Fibroblast of mammary gland (primary cell): ENCODE data around the gene LRRC74A.

Experiments used
- DNase-seq: peaks from one replicate; pipeline ENCODE4 v3.0.0-alpha.2; 2010; ENCODE audit warnings: low read depth
- H3K4me3 ChIP-seq: 2 replicates; pipeline ENCODE4 v1.5.1; 2011; ENCODE audit warnings: low read depth, mild to moderate bottlenecking, low read length, moderate library complexity; ENCODE audit not compliant: control insufficient read depth
- CTCF ChIP-seq: conservative IDR thresholded peaks from 2 replicates; pipeline ENCODE4 v1.5.1; 2011; ENCODE audit warnings: low read depth, low read length, inconsistent platforms; ENCODE audit not compliant: control insufficient read depth, insufficient read depth

The LRRC74A gene

DNA sequence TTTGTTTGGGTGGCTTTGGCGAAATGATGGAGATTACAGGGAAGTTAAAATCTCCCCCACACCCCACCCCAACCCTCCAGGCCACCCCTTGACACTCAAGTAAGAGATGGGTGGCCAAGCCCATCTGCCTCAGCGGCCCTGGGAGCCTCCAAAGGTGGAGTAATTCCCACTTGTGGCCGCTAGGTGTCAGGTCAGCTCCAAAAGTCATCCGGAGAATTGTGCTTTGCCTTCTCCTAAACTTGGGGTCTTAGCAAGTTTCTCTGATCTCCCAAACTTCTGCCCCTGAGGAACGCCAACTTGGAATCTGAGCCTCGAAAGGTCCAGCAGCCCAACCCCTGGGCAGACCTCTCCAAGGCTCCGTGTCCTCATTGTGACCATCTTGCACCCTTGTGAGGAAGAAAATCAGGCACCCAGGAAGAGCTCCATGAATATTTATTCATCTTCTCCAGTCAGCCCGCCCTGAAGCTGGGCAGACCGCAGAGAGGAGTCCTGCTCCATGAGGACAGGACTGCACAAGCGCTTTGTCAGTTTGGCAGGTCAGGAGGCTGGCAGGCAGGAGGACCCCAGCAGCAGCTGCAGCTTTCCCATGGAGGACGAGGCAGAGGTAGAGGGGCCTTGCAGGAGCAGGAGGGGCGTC, 46.7 kb downstream of the LRRC74A start:
- TF ChIP-seq CTCF = peak; percentile 76
- no peak overlapping the region for H3K4me3 ChIP-seq
- peak; percentile 44 for DNase-seq

GRCh38 chr14:76874734-76875133, 48.5 kb downstream of the LRRC74A start:
- TF ChIP-seq CTCF = no peak
- no peak for DNase-seq
- H3K4me3 ChIP-seq = no peak overlapping the region

DNA sequence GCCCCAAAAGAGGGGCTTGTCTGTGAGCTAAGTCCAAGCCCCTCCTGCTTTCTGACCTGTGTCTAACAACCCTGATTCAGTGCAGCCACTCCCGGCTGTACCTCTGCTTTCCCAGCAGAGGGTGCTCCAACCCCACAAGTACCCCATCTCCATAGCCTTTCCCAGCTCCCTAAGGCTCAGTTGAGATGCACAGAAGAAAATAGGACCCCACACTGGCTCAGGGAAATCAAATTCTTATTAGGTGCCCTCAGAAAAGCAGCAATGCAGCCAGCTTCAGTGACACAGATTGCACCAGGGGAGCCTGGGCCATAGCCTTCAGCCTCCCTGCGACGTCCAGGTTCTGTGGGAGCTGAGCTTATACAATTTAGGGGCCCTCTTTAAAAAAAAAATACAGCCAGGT, 49.9 kb downstream of the LRRC74A start:
- no peak overlapping the region for H3K4me3 ChIP-seq
- peak; percentile 98 for TF ChIP-seq CTCF
- peak; percentile 72 for DNase-seq

- DNase-seq = no peak
- no peak for TF ChIP-seq CTCF
- no peak overlapping the region for H3K4me3 ChIP-seq
Observed at GRCh38 chr14:76877871-76878270, 51.7 kb downstream of the LRRC74A start.

- TF ChIP-seq CTCF = no peak
- DNase-seq = no peak
- no peak overlapping the region for H3K4me3 ChIP-seq
Observed at GRCh38 chr14:76880449-76880848, 54.2 kb downstream of the LRRC74A start.

GRCh38 chr14:76881348-76881747, 55.1 kb downstream of the LRRC74A start:
- TF ChIP-seq CTCF = no peak
- DNase-seq = no peak
- no peak overlapping the region for H3K4me3 ChIP-seq

DNA sequence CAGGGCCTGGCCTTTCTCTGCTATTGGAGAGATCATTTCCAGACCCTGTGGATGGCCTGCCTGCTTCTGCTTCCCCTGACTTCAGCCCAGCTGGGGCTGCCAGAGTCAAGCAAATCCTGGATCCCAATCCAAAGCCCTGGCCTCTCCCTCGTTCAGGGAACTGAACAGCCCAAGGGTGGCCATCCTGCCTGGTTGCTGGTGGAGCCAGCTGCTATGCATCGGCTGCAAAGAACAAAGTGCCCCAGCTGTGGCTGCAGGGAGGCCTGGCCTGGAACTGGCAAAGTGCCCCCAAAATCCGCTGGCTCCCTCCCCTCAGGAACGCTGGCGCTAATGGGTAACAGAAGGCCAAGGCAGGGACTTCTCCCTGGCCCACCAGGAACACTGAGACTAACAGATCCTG, 56.4 kb downstream of the LRRC74A start:
- H3K4me3 ChIP-seq = no peak overlapping the region
- TF ChIP-seq CTCF = no peak
- DNase-seq = no peak
